Hematopoietic multipotent progenitor cell (in vitro differentiated cells): ENCODE measurements around the gene FAM53A. TPM values are rescaled to one million over a fixed set of nuclear protein-coding genes. Genes with fewer than 3 reads are reported as not detected.

ENCODE experiments used
- DNase-seq, 3 donors: peaks; one replicate each; pipeline ENCODE4 v3.0.0-alpha.2; 2011 to 2015; ENCODE audit warnings: low read depth in 2 of 3, low spot score in 2 of 3
- total RNA-seq: library from RNA; depleted of rRNA; stranded (reverse); fragments of >200 nt; gene quantifications from one replicate; pipeline ENCODE4 v1.2.3, GENCODE V29; 2012

FAM53A gene
- total RNA-seq, 1 donor: 9.4 TPM

GRCh38 chr4:1626151-1626550 lies 58.0 kb downstream of the FAM53A start:
- DNase-seq: no peak

- DNase-seq: no peak
Observed at GRCh38 chr4:1625600-1626138, 58.4 kb downstream of the FAM53A start.

- no peak for DNase-seq
Observed at GRCh38 chr4:1624519-1624910, 59.6 kb downstream of the FAM53A start.

GRCh38 chr4:1623821-1624518 lies 60.1 kb downstream of the FAM53A start:
- no peak for DNase-seq

DNA sequence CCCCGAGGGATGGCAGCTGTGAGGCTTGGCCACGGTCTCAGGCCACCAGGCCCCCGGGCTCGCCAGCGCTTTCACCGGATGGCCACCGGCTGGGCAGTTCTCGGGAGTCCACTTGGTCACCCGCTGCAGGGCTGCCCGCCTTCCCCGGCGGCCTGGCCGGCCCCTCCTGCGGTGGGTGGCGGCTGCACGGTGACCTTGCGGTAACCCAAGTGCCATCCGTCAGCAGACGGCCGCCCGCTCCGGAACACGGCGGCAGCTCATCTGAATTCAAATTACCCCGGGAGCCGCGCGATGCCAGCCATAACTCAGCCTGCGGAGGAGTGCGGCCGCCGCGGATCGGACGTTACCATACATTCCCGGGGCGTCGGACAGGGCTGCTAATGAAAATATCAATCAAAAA lies 60.7 kb downstream of the FAM53A start:
- DNase-seq: no peak

DNA sequence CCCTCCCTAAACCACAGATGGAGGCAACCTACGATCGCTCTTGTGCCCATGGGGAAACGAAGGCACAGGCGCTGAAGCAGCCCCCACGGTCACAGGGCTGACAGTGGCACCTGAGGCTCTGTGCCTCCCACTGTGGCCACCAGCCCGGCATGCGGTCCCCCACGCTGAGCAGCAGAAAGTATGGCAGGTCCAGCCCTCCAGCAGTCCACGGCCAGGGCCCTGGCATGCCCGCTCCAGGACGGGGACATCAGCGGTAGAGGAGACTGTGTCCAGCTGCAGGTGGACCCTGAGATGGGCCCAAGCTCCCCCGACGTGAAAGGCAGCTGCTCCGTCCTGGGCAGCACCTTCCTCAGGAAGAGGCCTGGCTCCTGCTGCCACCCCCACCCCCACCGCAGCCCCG lies 61.2 kb downstream of the FAM53A start:
- no peak for DNase-seq

DNA sequence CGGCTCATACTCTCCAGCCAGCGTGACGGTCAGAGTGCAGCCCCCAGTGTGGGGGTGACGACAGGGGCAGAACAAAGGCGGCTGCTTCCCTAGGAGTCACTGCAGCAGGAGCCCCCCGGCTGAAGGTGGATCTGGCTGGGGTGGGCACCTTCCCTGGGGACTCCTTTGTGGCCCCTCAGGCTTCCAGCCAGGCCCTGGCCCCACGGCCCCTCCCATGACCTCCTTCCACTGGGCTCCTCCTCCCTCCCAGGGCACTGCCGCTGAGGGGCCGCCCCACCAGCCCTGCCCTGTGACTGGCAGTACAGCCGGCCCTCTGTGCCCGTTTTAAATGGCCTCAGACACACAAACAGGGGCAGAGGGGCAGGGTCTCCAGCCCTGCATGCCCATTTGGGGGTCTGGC lies 61.9 kb downstream of the FAM53A start:
- no peak for DNase-seq

DNA sequence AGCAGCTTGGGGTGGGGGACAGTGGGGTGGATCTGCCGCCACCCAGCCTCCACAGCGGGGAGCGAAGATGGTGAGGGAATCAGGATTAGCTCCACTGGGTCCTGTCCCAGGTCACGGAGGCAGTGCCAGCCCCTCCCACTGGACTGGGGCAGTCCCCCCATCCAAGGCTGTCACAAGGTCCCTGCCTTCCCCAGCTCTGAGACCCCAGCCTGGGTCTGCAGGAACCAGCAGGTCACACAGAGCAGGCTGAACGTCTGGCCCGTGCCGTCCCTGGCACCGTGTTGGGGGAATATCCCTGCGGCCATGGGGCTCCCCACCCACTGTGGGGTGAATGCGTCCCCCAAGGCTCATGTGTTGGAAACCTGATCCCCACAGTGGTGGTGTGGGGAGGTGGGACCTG lies 62.6 kb downstream of the FAM53A start:
- no peak for DNase-seq

- no peak for DNase-seq
Observed at GRCh38 chr4:1619151-1619672, 64.9 kb downstream of the FAM53A start.

DNA sequence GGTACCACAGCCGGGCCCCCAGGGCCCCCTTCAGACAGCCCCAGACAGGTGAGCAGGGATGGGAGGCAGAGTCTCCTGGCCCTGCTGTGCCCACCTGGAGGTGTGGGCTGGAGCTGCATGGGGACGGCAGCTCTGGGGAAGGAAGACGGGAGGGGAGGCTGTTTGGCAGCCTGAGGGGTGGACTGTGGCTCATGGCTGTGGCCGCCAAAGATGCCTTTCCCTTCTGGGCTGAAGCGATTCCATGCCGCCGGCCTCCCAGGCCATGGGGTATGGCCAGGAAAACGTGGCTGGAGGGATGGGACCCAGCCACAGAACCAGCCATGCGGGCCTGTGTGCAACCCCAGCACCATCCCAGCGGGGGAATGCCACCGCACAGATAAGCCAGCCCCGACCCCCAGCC lies 65.7 kb downstream of the FAM53A start:
- no peak for DNase-seq

DNA sequence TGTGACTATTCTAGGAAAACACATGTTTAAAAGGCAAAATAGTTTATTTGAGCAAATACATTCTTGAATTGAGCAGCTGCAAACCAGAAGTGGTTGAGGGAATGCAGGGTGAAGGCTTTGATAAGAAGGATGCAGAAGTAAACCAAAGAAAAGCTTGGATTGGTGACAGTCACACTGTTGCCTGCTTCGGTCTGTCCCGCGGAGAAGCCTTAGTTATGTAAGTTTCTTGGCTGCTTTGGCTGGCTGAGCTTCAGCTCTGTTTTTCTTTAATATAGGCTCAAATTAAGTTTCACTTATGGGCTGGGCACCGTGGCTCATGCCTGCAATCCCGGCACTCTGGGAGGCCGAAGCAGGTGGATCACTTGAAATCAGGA lies 67.6 kb downstream of the FAM53A start:
- no peak for DNase-seq

- DNase-seq: no peak
Observed at GRCh38 chr4:1615786-1616556, 68.1 kb downstream of the FAM53A start.

GRCh38 chr4:1614854-1615595 lies 69.1 kb downstream of the FAM53A start:
- DNase-seq: no peak

- no peak for DNase-seq
Observed at GRCh38 chr4:1614502-1614853, 69.6 kb downstream of the FAM53A start.

- DNase-seq: no peak
Observed at GRCh38 chr4:1614049-1614448, 70.1 kb downstream of the FAM53A start.

GRCh38 chr4:1613099-1613495 lies 71.0 kb downstream of the FAM53A start:
- DNase-seq: no peak

DNA sequence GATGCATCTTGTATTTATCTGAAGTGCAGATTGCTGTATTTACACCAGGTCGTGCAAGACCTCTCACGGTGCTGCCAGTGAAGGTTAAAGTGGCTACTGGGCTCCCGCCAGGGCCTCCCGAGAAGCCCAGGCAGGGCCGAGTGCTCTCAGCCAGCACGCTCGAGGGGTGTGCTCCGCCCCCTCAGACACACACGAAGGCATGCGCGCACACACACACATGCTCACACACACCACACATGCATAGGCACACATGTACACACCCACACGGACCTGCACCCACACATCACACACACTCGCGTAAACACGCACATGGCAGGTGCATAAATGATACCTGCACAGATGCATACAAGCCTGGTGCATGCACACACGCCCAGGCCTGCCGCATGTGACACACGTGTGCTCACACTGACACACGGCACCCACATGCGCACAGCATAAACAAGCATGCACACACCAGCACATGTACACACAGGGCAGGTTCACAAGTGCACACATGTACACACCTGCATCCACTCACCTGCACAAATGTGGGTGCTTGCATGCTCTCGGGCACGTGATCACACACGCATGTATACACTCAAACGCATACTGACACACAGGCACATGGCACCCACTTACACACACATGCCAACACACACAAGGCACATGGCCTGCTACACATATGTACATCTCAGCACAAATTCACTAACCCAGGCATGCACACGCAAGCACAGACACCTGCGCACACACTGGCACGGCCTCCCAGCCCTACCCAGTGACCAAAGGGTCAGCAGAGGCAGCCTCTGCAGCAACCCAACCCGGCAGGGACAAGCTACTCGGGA lies 71.6 kb downstream of the FAM53A start:
- DNase-seq: no peak

GRCh38 chr4:1611501-1611870 lies 72.6 kb downstream of the FAM53A start:
- DNase-seq: no peak

DNA sequence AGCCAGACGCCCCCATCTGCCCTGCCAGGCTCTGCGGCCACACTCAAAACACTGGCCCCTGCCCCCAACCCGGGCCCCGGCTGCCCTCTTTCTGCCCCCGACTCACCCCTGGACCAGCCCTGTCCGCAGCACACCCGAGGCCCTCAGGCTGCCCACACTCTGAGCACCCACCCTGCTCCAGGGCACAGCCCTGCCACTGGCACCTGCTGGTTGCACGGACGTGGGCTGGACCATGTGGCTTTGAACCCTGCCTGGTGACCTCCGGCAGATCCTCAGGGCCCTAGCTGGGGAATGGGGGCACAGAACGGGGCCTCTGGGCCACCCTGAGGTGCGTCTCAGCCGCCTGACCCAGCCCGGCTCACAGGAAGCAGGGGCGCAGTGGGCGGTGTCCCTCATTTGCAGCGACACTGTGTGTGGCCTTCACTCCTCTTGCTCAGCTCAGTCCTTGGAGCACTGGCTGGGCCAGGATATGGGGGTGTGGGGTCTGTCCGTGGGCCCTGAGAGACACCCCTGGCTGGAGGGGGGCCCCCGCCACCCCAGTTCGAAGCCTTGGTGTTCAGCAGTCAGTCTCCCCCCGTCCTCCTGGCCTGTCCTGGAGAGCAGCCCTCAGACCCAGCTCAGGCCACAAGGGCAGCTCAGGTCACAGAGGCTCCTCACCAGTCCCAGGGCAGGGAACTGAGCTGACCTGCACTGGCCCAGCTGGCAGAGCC lies 73.2 kb downstream of the FAM53A start:
- DNase-seq: no peak
